WERI-Rb-1 (cell line): Measurements from ENCODE around the gene AVPR1B.

ENCODE experiments used
- DNase-seq: peaks from one replicate; pipeline ENCODE4 v3.0.0-alpha.2; 2020
- H3K27ac ChIP-seq: fragments of 250-450 bp; sonication (Bioruptor Pico); 2 replicates; pipeline ENCODE4 v1.5.1; 2020; ENCODE audit warnings: mild to moderate bottlenecking, moderate library complexity
- H3K27me3 ChIP-seq: fragments of 250-450 bp; sonication (Bioruptor Pico); 2 replicates; pipeline ENCODE4 v1.5.1; 2021; ENCODE audit warnings: mild to moderate bottlenecking, low read depth, moderate library complexity; ENCODE audit not compliant: insufficient read depth, severe bottlenecking
- H3K36me3 ChIP-seq: fragments of 250-450 bp; sonication (Bioruptor Pico); 2 replicates; pipeline ENCODE4 v1.5.1; 2020; ENCODE audit warnings: mild to moderate bottlenecking, moderate library complexity
- H3K4me3 ChIP-seq: 2 replicates; pipeline ENCODE4 v1.5.1; 2011; ENCODE audit warnings: low read depth, mild to moderate bottlenecking, control low read depth, low read length
- H3K9me3 ChIP-seq: fragments of 250-450 bp; sonication (Bioruptor Pico); 2 replicates; pipeline ENCODE4 v1.5.1; 2021; ENCODE audit warnings: mild to moderate bottlenecking, moderate library complexity; ENCODE audit not compliant: severe bottlenecking
- CTCF ChIP-seq: IDR thresholded peaks from 2 replicates; pipeline ENCODE4 v1.5.1; 2011; ENCODE audit warnings: low read depth, mild to moderate bottlenecking, control low read depth, inconsistent platforms, low read length

AVPR1B gene

DNA sequence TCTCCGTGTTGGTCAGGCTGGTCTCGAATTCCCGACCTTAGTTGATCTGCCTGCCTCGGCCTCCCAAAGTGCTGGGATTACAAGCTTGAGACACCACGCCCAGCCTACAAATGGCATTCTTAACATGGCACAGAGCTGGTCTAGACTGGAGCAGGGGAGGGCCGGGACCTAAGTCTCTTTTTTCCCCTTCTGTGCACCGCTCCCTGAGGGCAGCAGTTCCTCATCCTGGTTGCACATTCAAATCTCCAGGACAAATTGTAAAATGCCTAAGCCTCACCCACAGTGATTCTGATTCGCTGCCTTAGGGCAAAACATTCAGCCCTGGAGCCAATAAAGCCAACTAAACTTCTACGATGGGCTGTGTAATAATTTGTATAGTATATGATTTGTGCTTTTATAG, 10.1 kb upstream of the AVPR1B start:
- H3K9me3 ChIP-seq: peaks cover 8% of the 10 kb centered on the region
- H3K27me3 ChIP-seq: peaks cover 17% of the 10 kb centered on the region
- TF ChIP-seq CTCF: no peak
- no peak overlapping the region for H3K4me3 ChIP-seq
- no peaks in the 10 kb centered on the region for H3K36me3 ChIP-seq
- H3K27ac ChIP-seq: no peak overlapping the region
- DNase-seq: no peak

DNA sequence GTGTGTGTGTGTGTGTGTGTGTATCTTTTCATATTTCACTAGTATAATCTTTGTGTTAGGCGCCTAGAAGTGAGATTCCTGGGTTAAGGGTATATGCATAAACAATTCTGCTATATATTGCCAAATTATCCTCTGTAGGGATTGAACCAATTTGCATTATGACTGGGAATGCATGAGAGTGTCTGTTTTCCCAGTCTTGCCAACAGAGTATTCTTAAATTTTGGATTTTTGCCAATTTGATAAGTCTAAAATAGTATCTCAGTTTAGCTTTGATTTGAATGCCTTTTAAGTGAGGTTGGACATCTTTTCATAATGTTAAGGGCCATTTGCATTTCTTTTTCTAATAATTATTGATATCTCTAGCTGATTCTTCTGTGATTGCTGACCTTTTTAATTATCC, 8.2 kb upstream of the AVPR1B start:
- Histone ChIP-seq H3K36me3 (no peaks in the 10 kb centered on the region), H3K9me3 (peaks cover 24% of the 10 kb centered on the region), H3K27ac (no peak overlapping the region), H3K27me3 (peaks cover 17% of the 10 kb centered on the region), H3K4me3 (no peak overlapping the region)
- TF ChIP-seq CTCF: no peak
- DNase-seq: no peak

- Histone ChIP-seq H3K27me3 (peaks cover 36% of the 10 kb centered on the region), H3K4me3 (no peak overlapping the region), H3K36me3 (no peaks in the 10 kb centered on the region), H3K27ac (no peak overlapping the region), H3K9me3 (peaks cover 30% of the 10 kb centered on the region)
- no peak for TF ChIP-seq CTCF
- no peak for DNase-seq
These were observed 5.5 kb upstream of the AVPR1B start for GRCh38 chr1:206122686-206123085.

DNA sequence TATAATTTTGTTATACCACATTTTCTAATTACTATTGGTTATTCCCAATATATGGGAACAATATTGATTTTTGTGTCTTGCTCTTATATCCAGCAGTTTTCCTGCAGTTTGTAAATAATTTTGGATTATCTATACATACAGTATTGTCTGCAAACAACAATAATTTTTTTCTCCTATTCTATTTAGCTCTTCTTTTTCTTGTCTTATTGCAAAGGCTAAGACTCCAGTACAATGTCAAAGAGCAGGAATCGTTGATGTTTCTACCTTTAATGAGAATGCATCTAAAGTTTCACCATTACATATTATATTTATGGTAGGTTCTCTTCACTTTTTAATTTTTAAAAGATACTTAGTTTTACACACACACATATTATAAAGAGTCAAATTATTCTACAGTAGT, 4.1 kb upstream of the AVPR1B start:
- no peak overlapping the region for H3K27ac ChIP-seq
- peaks cover 30% of the 10 kb centered on the region for H3K9me3 ChIP-seq
- peaks cover 44% of the 10 kb centered on the region for H3K27me3 ChIP-seq
- TF ChIP-seq CTCF: no peak
- no peaks in the 10 kb centered on the region for H3K36me3 ChIP-seq
- H3K4me3 ChIP-seq: no peak overlapping the region
- DNase-seq: no peak

GRCh38 chr1:206120406-206120805, 3.2 kb upstream of the AVPR1B start:
- Histone ChIP-seq H3K4me3 (no peak overlapping the region), H3K36me3 (no peaks in the 10 kb centered on the region), H3K27ac (no peak overlapping the region), H3K9me3 (peaks cover 30% of the 10 kb centered on the region), H3K27me3 (peaks cover 46% of the 10 kb centered on the region)
- no peak for DNase-seq
- no peak for TF ChIP-seq CTCF

GRCh38 chr1:206116873-206117150, 376 bp downstream of the AVPR1B start:
- TF ChIP-seq CTCF: no peak
- Histone ChIP-seq H3K4me3 (peak overlapping the region; percentile 23), H3K9me3 (peaks cover 17% of the 10 kb centered on the region), H3K27ac (no peak overlapping the region), H3K36me3 (no peaks in the 10 kb centered on the region), H3K27me3 (peaks cover 75% of the 10 kb centered on the region)
- no peak for DNase-seq
